ENCODE data around the gene CEP41.
"Not testable (repeated sequence)": the region's sequence is repeated elsewhere in the genome, so short reads cannot be mapped to it uniquely, and the experiment has no call there.

Gene CEP41

DNA sequence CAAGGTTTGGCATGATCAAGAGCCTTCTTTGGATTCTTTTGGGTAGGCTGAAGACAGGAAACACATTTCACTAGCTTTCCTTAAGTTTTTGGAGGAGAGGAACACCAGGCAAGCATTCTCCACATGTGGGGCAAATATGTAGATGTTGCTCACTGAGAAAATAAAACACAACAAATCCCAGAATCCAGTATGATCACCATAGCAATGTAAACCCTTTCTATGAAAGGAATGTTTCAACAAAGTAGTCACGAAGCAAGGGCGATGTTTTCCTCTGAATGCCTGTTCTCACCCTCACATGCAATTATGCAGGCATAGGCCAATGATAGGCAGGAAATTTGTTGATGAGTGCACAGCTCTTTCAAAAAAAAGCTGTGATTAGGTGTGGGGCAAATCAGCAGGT is 20.5 kb upstream of the CEP41 start:
- DNase-seq: no peak

DNA sequence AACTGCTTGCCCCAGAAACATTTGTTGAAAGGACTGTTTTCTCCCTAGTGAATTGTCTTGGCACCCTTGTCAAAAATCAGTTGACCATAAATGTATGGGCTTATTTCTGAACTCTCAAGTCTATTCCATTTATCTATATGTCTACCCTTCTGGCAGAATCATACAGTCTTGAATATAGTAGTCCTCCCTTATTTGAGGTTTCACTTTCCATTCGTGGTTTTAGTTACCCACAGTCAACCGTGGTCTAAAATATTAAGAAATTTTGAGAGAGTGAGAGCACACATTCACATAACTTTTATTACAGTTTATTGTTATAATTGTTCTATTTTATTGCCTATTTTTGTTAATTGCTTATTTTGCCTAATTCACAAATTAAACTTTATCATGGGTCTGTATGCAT is 17.4 kb upstream of the CEP41 start:
- no peak for DNase-seq

- no peak for DNase-seq
Measured at GRCh38 chr7:130454959-130455358, 14.1 kb upstream of the CEP41 start.

DNA sequence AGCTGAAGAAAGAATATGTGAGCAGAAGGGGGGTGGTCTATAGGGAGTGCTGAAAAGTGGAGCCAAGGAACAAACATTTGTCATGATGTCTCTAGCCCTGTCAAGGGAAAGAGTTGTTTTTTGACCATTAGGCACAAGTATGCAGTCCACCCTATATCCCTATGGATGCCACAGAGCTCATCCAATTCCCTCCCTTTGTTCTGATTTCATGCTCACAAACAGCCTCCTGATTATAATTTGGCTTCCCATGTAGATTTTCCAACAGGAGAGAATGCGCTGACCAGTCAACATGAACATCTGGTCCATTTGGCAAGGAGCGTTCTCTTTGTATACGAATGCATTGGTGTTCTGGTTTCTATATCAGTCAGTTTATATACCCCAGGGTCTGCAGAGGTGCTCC is 12.1 kb upstream of the CEP41 start:
- DNase-seq: no peak

DNA sequence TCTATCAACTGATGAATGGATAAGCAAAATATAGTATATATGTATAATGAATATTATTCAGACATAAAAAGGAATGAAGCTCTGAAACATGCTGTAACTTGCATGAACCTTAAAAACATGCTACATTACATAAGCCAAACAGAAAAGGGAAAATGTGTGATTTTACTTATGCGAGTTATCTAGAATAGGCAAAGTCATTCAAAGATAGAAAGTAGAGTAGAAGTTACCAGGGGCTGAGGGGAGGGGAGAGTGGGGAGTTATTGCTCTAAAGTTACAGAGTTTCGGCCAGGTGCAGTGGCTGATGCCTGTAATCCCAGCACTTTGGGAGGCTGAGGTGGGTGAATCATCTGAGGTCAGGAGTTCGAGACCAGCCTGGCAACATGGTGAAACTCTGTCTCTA is 10.5 kb upstream of the CEP41 start:
- DNase-seq: not testable (repeated sequence)

DNA sequence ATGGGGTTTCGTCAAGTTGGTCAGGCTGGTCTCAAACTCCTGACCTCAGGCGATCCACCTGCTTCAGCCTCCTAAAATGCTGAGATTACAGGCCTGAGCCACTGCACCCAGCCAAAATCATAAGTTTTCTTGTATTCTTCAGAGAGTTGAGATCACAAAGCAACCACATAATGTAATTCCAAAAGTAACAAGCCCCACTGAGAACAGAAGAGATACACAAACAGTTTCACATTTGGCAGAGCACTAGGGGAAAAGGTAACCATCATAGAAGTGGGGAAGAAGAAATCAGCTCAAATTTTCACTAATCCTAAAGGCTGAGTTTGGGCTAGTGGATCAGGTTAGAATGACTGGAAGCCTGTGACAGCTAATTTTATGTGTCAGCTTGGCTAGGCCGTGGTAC is 5.4 kb upstream of the CEP41 start:
- DNase-seq: no peak

DNA sequence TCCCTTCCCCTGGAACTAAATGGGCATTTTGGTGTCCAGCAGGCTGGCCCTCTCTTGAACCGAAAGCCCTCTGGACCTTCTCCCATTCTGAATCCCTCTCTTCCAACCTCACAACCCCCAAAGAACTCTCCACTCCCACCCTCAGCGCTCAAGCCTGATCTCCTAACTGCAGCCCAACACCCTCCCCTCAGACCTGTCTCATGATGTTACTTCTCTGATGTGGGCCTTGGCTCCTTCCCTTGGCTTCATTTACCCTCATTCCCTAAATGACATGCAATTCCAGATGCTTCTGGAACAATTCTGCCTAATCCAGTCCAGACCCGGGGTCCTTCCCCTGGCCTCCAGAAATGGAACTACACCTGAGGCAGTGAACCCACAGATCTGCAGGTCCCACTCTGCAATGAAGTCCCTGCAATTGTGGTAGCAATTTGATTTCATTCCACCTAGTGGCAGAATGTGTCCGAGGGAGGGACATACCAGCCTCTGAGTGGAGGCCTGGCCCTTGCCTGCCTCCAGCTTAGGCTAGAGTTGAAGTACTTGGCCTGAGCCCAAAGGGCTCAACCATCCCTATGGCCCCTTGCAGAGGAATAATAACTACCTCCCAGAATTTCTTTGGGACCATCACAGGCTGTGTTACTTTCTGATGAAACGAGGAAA is 4.1 kb upstream of the CEP41 start:
- no peak for DNase-seq

- peak in 1 of 56 donors; percentile 9 for DNase-seq
Measured at GRCh38 chr7:130444234-130444633, 3.4 kb upstream of the CEP41 start.

- no peak for DNase-seq
Measured at GRCh38 chr7:130442601-130443000, 1.8 kb upstream of the CEP41 start.

DNA sequence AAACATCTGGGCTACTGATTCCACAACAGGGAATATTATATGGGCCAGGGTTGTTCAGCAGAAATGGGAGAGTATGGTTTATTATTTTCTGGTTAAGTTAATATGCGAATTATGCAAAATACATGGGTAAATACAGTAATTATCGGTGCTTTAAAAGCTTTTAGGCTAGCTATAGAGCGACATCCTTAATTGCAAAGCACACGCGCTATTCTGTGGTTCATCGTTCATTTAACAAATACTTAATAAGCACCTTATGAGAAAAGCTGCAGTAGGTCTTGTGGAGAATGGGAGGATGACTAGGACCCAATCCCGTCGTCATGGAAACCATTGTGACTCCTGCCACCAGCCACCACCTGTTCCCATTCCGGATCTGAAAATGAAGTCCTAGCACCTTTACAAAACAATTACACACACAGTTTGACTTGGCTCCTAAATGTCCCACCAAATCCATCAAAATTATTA is 623 bp upstream of the CEP41 start:
- peak in 8 of 56 donors; percentile 1 to 29 (median 14) for DNase-seq

DNA sequence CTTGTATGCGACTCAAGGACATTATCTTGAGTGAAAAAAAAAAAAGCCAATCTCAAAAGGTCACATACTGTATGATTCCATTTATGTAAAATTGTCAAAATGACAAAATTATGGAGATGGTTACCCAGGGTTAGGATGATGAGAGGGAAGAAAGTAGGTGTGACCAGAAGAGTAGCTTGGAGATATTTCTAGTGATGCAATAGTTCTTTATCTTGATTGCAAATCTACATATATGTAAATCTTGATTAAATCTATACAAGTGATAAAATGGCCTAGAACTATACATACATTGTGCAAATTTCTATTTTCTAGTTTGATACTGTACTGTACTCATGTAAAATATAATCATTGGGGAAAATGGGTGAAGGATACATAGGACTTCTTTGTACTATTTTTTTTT is 4.6 kb downstream of the CEP41 start:
- DNase-seq: no peak

DNA sequence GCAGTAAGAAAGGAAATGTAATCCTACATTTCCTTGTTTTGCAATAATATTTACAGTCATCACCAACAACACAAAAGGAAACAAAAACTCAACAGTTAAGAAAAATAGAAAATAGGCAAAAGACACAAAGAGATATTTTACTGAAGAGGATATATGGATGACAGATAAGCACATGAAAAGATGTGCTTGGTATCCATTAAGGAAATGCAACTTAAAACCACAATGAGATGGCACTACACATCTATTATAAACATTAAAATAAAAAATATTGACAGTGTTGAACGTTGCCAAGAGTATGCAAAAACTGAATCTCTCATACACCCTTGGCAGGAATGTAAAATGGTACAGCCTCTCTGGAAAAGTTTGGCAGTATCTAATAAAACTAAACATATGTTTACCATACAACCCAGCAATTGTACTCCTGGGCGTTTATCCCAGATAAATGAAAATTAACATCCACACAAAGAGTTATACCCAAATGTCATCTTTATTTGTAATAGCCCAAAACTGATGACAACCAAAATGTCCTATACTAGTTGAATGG is 5.4 kb downstream of the CEP41 start:
- DNase-seq: no peak

DNA sequence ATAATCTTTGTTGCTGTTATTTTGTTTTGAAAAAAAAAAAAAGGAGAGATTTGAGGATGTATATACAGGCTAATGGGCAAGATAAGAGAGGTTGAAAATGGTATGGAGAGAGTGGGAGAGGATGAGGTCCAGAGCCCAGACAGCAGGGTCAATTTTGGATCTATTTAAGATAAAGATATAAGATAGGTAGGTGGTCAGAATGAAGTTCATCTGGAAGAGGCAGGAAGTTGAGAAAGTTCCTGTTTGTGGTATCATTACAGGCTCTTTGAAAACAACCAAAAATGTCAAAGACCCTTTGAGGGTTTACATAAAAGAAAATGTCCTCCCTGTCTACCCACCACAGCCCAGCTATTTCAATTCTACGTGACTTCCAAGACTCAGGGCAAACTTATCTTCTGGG is 7.5 kb downstream of the CEP41 start:
- DNase-seq: no peak

GRCh38 chr7:130432886-130433285 is 7.9 kb downstream of the CEP41 start:
- no peak for DNase-seq

DNA sequence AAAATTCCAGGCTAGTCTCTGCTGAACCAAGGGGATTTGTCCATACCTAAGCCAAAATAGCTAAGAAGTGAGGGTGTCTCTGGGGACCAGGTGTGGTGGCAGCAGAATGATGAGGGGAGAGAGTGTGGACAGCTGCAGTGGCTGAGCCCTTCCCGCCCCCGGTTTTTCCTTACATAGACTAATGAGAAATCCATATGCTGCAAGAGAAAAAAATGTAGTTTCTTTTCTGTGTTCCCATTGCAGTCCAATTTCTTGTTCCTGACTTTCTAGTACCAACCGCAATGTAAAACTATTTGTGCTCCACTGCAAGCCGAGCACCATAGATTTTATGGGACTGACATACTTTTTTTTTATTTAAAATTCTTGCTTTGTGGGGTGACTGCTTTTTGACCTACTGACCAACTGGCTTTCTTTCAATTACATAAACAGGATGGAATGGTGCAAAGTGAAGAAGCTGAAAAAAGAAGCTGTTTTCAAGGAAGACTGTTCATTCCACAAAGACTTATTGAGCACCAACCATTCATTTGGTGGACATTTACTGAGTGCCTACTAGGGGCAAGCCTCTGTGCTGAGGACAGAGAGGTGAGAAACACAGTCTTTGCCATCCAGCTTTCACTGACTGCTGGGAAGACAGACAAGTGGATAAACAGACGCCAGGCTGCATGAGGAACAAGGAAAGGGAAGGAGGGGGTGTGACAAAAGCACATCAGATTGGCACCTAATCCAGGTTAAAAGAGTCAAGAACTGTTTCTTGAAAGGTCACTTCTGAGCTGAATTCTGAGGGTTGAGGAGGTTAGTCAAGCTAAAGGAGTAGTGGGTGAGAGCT is 9.8 kb downstream of the CEP41 start:
- DNase-seq: peak in 1 of 56 donors; percentile 3

- no peak for DNase-seq
Measured at GRCh38 chr7:130430115-130430514, 10.7 kb downstream of the CEP41 start.

DNA sequence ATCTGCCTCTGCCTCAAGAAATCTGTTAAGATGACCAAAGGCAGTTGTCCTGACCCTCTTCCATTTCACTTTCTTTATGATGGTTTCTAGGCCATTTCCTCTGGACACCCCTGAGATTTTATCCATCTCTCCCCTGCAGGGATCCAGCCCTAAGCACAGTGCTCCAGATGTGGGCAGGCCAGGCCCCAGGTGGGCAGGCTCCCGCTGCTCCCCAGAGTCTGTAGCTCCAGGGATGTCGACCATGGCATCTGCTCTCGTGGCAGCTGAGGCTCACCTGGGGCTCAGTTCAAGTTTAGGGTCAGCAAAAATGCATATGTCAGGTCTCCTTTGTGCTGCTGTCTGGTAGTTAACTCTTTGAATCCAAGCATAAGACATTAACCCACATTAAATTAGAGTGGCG is 11.8 kb downstream of the CEP41 start:
- DNase-seq: no peak

DNA sequence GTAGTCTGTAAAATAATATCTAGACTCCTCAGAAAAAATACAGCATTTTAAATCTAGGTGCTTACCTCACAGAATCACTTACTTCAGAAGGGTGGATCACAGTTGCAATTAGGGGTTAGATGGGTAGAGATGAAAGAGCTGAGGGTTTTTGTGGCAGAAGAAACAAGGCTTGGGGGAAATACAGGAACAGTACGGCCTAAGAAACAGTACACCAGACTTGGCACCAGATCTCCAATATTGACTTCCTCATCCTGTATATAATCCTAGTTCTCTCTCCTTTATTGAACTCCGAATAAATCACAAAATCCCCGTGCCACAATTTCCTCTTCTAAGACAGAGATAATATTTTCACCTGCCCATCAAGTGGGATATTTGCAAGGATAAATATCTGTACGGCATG is 14.3 kb downstream of the CEP41 start:
- no peak for DNase-seq

- DNase-seq: no peak
Measured at GRCh38 chr7:130425796-130426195, 15.0 kb downstream of the CEP41 start.

- DNase-seq: no peak
Measured at GRCh38 chr7:130423501-130424037, 17.2 kb downstream of the CEP41 start.

DNA sequence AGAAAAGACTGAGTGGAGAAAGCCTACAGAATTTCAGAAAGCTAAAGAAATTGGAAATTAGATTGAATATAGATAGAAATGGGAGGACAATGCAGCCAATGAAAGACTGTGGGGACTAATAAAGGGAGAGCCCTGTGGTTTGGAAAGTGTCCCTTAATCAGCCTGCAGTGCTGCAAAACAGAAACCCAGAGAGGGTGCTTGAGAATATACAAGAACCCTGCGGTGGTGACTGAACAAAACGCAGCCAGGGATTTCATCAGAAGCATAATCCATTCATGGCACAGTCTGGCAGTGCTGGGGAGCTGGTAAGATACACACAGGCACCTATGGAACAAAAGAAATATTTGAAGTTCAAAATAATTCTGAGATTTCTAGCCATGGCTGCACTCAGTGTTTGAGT is 19.1 kb downstream of the CEP41 start:
- peak in 14 of 56 donors; percentile 3 to 49 (median 22) for DNase-seq

DNA sequence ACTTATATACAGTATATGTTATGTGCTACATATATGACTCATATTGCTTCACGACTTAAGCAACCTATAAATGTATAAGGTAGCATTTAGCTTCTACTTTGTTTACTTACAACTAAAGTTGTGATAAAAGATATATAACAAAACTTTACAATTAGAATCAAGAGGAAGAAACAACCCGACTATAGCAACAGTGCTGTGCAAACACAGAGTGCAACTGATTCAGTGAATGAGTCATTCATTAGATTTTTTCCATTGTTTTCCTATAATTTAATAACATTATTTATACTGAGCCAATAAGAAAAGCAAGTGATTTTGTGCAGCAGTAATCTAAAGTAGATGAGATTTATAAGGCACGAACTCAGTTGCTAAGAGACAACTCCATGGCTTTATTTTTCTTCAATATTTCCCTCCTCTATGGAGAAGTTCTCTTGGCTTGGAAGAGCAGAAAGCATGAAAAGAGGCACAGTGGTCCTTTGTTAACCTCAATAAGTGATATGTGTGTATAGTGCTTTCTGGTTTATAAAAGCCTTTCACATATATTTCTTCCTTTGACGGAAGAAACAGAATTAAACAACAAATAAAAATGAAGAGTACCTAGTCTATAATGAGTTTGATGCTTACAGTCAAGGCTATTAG is 19.8 kb downstream of the CEP41 start:
- DNase-seq: no peak

Data from amygdala (tissue), 56 donors.